Activated T-cell treated with anti-CD3 and anti-CD28 coated beads, Interleukin-2, amount 50 U/mL, for 1 hour (primary cell): ENCODE data around the gene FOXC1.

Source experiments
- DNase-seq: peaks from one replicate; pipeline ENCODE4 v3.0.0-alpha.2; 2020

The FOXC1 gene

GRCh38 chr6:1600063-1600763, 9.5 kb upstream of the FOXC1 start:
- no peak for DNase-seq

GRCh38 chr6:1600764-1601157, 9.0 kb upstream of the FOXC1 start:
- no peak for DNase-seq

- DNase-seq = no peak
Observed at GRCh38 chr6:1601158-1602048, 8.3 kb upstream of the FOXC1 start.

- DNase-seq = no peak
Observed at GRCh38 chr6:1602049-1602713, 7.5 kb upstream of the FOXC1 start.

GRCh38 chr6:1603708-1604107, 6.0 kb upstream of the FOXC1 start:
- no peak for DNase-seq

- peak; percentile 77 for DNase-seq
Observed at GRCh38 chr6:1604158-1605003, 5.3 kb upstream of the FOXC1 start.

- peak; percentile 35 for DNase-seq
Observed at GRCh38 chr6:1605004-1605892, 4.5 kb upstream of the FOXC1 start.

GRCh38 chr6:1605893-1606779, 3.6 kb upstream of the FOXC1 start:
- DNase-seq = no peak

- no peak for DNase-seq
Observed at GRCh38 chr6:1606780-1607515, 2.8 kb upstream of the FOXC1 start.

- peak; percentile 27 for DNase-seq
Observed at GRCh38 chr6:1607516-1608221, 2.0 kb upstream of the FOXC1 start.

GRCh38 chr6:1608222-1609040, 1.3 kb upstream of the FOXC1 start:
- no peak for DNase-seq

GRCh38 chr6:1609041-1609647, 571 bp upstream of the FOXC1 start:
- no peak for DNase-seq

GRCh38 chr6:1610497-1611321, 994 bp downstream of the FOXC1 start:
- DNase-seq = peak; percentile 40

- peak; percentile 26 for DNase-seq
Observed at GRCh38 chr6:1611322-1611571, 1.5 kb downstream of the FOXC1 start.

- DNase-seq = peak; percentile 30
Observed at GRCh38 chr6:1611572-1612298, 2.0 kb downstream of the FOXC1 start.

GRCh38 chr6:1612299-1612973, 2.7 kb downstream of the FOXC1 start:
- DNase-seq = no peak
